Measurements from ENCODE around the gene EXOC3L1.

DNA sequence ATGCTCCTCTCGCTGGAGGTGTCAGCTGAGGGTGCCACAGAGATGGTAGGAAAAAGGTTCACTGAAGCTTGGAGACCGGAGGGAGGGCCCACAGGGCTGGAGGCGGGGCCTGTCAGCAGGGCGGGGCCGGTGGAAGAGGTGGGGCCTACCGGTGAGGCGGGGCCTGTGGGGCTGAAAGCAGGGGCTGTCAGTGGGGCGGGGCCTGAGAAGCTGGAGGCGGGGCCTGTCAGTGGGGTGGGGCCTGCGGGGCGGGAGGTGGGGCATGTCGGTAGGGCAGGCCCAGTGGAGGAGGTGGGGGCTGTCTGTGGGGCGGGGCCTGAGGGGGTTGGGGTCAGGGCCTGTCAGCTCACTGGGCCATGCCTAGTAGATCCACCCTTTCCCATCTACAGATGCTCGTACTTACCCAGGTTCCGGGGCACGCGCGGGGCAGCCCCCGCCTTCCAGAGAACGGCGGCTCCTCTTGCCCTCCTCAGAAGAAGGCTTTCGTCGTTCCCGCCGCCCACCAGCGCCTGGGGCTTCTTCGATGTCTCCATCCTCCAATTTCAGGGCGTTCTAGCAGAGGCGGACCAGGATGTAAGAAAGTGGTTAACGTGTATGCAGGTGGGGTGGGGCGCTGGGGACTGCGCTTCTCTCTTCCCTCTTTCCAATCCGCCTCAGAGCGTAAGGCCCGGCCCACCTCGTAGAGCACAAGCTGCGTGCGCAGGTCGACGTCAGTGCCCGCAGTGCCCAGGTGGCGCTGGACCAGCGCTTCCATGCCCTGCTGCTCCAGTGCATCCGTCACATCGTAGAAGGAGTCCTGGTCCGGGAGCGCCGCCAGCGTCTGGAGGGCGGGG is 46.8 kb upstream of the EXOC3L1 start:
- TF ChIP-seq, protein P1, sequence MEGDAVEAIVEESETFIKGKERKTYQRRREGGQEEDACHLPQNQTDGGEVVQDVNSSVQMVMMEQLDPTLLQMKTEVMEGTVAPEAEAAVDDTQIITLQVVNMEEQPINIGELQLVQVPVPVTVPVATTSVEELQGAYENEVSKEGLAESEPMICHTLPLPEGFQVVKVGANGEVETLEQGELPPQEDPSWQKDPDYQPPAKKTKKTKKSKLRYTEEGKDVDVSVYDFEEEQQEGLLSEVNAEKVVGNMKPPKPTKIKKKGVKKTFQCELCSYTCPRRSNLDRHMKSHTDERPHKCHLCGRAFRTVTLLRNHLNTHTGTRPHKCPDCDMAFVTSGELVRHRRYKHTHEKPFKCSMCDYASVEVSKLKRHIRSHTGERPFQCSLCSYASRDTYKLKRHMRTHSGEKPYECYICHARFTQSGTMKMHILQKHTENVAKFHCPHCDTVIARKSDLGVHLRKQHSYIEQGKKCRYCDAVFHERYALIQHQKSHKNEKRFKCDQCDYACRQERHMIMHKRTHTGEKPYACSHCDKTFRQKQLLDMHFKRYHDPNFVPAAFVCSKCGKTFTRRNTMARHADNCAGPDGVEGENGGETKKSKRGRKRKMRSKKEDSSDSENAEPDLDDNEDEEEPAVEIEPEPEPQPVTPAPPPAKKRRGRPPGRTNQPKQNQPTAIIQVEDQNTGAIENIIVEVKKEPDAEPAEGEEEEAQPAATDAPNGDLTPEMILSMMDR (IDR thresholded peaks at IDR 0.05), result no peak
- TF ChIP-seq POLR2A (IDR thresholded peaks at IDR 0.05), result no peak
